RKO (cell line): ENCODE results near the gene SLC35B4.

Source experiments
- DNase-seq: peaks from one replicate; pipeline ENCODE4 v3.0.0-alpha.2; 2016; ENCODE audit warnings: low spot score

Gene SLC35B4, protein sequence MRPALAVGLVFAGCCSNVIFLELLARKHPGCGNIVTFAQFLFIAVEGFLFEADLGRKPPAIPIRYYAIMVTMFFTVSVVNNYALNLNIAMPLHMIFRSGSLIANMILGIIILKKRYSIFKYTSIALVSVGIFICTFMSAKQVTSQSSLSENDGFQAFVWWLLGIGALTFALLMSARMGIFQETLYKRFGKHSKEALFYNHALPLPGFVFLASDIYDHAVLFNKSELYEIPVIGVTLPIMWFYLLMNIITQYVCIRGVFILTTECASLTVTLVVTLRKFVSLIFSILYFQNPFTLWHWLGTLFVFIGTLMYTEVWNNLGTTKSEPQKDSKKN

DNA sequence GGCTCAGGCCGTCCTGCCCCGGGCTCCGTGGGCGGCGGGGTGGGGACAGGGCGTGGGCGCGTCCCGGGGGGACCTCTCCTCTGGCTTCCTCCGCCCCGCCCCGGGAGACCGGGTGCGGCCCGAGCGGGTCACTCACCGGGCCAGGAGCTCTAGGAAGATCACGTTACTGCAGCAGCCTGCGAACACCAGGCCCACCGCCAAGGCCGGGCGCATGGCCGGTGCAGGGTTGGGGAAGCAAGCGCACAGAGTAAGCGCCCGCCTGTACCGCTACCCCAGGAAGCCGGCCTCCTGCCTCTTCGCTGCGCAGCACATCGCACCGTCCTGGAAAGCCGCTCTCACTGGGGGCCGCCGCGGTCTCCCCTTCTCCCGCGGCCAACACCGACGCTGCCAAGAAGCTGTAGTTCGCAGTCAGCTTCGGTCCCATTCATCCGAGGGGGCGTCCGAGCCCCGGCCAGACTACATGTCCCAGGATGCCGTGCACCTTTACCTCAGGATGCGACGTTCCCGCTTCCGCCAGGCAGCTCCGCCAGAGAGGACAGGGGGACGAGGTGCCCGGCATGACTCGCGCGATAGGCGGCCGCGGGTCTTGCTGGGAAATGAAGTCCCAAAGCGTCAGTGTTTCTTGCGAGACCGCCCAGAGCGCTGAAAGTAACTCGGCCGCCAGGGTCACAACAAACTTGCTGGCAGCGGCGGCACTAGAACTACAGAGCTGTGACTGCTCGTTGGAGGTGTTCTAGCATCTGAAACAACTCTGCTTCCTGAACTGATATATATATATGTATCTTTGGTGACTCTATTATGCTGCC, at the start of gene SLC35B4:
SLC35B4 (minus strand) TSS at position 392 of the 806 bp plus-strand sequence; CDS start at position 213, 179 bp downstream.
- DNase-seq, result peak; percentile 99

DNA sequence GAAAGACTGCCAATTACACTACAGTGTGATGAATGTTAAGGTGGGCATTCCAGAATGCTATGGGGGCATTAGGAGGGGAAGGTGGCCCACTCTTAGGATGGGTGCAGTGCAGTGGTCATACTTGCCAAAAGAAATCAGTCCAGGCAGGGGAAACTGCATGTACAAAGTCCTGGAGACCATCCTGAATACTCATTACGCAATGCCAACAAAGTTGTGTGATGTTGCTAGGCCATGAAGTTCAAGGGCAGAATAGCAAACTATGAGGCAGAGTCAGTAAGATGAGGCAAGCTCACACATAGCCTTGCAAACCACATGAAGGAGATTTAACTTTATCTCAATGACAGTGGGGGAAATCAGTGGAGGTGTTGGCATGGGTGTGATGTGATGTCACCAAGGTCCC, 49.8 kb upstream of the SLC35B4 start:
- no peak for DNase-seq

DNA sequence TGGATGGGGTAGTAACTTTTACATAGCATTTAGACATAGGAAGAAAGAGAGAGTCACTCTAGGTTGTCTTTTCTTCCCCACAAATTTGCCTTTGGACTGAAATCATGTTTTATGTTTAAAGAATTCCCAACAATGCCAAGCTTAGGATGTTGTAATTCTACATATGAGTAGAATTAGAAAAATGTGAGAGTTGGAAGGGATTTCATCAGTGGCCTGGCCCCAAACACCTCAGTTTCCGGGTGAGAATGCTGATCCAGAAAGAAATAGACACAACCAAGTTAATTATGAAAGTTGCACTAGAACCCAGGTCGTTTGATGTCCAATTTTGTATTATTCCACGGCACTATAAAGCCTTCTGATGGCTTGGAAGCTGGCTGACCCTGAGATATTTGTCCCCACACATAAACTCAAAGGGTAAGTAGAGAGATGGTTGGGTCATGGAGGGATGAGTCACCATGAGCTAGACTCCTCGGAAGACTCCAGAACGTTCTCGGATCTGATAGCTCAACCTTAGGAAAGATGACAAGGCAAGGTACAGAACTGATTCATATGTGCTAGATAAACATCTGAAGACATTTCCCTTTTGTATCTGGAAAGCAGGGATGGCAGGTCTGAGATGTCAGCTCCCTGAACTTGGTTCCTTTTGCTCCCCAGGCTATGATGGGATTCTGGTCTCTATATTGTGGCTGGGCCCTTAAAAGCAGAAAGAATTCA, 48.8 kb upstream of the SLC35B4 start:
- no peak for DNase-seq

GRCh38 chr7:134364619-134365037, 47.9 kb upstream of the SLC35B4 start:
- peak; percentile 39 for DNase-seq

DNA sequence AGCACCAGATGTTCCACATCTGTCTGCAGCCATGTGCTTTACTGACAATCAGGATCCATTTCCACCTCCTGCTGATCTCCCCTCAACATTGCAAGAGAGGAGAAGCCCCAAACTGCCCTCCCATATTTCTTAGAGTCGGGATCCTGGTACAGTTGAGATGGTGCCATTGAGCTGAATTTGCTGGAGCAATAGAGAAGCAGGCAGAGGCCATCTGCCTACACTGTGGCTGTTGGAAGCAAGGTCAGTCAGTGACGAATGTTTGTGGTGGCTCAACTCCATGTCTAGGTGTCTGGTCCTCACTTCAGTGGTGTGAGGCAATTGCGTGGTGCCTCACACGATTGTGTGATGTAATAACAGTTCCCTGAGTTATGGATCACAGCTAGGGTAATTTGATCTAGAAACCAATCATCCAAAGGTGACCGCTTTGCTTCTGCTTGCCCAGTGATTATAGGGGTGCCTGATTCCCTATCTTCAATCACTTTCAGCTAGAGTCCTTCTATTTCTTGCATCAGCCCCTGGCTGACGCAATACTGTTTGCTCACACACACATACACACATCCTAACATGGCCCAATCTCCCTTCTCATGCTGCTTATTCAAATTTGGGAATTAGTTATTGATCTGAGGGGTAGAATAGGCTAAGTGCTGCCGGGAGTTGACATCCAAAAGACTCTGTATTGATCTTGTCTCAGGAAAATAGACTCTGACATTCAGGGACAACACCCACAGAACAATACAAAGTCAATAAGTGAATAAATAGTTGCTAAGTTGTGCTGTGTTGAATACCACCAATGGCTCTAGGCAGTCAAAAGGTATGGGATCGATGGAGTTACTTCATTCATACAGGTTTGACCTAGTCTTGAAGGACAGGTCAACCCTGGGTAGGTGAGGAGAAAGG, 46.1 kb upstream of the SLC35B4 start:
- DNase-seq, result no peak

GRCh38 chr7:134359787-134360432, 43.2 kb upstream of the SLC35B4 start:
- DNase-seq, result no peak

GRCh38 chr7:134357486-134357885, 40.8 kb upstream of the SLC35B4 start:
- DNase-seq, result peak; percentile 54

DNA sequence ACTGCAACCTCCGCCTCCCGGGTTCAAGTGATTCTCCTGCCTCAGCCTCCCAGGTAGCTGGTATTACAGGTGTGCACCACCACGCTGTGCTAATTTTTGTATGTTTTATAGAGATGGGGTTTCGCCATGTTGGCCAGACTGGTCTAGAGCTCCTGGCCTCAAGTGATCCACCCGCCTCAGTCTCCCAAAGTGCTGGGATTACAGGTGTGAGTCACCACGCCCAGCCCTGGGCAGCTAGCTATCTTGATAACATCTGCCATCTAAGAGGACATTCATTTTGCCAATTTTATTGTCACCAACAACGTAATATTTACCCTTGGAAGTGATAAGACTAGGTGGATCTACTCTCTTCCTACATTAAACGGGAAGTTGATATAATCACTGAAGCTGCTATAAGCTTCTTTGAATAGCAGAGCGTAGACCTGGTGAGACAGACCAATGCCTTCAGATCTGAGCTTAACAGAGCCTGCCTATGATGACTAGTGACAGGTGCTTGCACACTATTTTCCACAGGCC, 39.7 kb upstream of the SLC35B4 start:
- no peak for DNase-seq

DNA sequence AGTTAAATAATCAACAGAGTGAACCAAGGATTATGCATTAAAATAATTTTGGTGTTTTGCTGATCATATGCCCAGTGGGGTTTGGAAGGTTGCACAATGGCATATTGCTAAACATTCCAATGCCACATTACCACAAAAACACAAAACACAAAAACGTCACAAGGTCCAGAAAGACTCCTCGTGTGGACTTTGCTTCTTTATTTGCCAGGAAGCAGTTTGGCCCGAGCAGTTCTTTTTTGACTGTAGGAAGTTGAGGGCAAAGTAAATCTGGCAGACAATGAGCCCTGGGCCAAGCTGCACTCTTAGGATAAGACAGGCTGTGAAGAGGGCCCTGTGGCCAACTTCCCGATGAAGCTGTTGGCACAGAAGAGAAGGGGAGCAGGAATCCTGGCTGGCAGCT, 39.2 kb upstream of the SLC35B4 start:
- no peak for DNase-seq

DNA sequence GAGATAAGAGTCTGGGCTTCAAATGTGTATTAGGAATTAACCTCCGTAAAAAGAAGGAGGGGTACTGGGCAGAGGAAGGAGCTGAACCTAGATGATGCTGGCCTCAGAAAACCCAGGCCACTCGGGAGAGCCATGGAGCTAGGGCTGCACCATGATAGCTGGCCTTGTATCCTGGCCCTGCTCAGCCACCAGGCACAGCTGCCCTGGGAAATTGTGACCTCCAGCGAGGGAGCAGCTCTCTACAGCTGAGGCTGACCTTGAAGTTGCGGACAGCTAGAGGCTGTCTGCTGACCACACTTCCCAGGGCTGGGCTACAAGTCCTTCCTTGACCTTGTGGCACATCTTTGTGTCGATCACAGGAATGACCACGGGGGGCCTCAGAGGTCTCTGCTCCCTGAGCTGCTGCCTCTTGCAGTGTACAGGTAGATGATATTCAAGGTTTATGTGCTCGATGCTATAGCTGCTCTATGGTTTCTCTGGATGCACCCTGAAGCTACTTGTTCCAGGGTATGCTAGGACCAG, 38.3 kb upstream of the SLC35B4 start:
- DNase-seq, result no peak

- DNase-seq, result no peak
Observed at GRCh38 chr7:134353411-134353810, 36.7 kb upstream of the SLC35B4 start.

GRCh38 chr7:134351424-134351823, 34.7 kb upstream of the SLC35B4 start:
- DNase-seq, result no peak

DNA sequence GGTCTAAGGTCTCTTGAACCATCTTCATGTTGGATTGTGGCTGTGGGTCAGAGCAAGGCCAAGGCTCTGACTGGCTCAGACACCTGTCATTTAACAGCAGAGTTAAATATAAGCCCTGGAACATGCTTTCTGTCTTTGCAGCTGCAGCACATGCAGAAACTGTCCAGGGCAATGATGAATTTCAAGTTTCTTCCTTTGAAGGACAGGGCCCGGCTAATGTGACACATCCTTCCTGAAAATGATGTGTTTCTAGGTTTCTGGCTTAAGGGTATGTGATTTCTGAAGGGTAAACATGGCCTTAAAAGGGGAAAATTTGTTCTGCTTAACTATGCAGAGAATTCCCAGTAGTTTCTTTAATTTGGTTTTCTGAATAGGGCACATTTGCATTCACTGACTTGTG, 34.0 kb upstream of the SLC35B4 start:
- no peak for DNase-seq

GRCh38 chr7:134347567-134347966, 30.8 kb upstream of the SLC35B4 start:
- no peak for DNase-seq

DNA sequence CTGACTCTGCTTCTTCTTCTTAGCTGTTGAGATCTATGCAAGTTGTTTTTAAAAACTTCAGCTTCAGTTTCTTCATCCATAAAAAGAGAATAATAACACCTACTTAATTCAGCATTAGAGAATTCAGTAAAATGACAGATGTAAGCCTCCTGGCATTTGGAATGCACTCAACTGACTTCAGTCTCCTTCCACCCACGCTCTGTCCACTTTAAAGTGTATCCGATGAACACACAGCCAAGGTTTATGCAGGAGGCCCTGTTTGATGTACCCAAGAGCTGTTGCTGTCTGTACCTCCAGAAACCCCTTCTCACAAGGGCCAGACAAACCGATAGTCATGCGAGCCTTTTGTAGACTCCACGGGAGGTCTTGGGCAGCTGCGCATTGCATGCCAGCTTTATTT, 27.1 kb upstream of the SLC35B4 start:
- no peak for DNase-seq

DNA sequence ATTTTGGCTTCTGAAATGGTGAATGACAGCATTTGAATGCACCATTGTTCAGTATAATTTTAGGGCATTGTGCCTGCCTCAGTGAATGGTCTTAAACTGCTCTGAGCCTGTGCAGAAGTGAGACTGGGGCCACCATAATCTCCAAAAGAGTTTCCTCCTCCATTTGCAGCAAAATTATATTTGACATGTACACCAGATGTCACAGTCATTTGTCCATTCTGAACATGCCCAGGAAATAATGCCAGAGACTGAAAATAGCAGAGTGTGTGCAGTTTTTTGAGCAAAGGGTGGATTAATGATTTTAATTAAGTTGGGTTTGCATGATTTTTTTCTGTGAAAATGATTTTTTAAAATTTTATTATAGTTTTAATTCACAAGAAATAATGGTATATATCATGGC, 26.4 kb upstream of the SLC35B4 start:
- DNase-seq, result no peak

DNA sequence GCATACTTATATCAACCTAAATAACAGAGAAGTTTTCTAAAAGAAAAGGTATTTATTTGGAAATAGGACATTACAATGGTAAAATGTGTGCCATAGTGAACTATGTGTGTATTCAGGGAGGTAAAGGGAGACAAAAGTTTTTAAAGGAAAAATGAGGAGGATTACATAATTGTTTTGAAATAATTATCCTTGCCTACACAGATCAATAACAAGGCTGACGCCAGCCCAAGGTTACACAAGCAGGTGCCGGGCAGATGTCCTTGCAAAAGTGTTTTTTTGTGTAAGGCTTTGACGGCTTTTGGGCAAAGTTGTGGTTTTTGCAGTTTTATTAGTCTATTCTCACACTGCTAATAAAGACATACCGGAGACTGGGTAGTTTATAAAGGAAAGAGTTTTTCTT, 22.7 kb upstream of the SLC35B4 start:
- no peak for DNase-seq

DNA sequence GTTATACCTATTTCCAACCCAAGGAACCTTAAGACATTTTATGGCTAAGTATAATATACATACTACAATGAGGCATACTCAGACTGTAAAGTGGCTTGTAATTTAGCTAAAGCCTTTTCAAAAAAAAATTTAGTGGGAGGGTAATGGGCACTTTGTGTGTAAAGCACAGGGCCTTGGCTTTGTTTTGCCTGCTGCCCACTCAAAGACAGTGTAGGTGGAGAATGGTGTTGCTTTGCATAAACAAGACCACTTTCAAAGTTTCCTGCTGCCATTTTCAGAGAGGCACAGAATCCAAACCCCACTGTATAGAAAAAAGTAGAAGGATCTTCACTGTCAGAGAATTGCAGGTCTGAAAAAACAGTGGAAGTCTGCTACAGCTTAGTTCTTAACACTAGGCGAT, 21.2 kb upstream of the SLC35B4 start:
- DNase-seq, result no peak

- DNase-seq, result no peak
Observed at GRCh38 chr7:134334408-134334807, 17.7 kb upstream of the SLC35B4 start.

GRCh38 chr7:134333943-134334342, 17.2 kb upstream of the SLC35B4 start:
- DNase-seq, result no peak

- DNase-seq, result no peak
Observed at GRCh38 chr7:134332892-134333291, 16.2 kb upstream of the SLC35B4 start.
